ENCODE measurements around the gene SNAI1.
"Not testable (repeated sequence)": the region's sequence is repeated elsewhere in the genome, so short reads cannot be mapped to it uniquely, and the experiment has no call there.

Gene SNAI1

GRCh38 chr20:50009521-50010454 is 27.0 kb downstream of the SNAI1 start:
- TF ChIP-seq, protein P1, sequence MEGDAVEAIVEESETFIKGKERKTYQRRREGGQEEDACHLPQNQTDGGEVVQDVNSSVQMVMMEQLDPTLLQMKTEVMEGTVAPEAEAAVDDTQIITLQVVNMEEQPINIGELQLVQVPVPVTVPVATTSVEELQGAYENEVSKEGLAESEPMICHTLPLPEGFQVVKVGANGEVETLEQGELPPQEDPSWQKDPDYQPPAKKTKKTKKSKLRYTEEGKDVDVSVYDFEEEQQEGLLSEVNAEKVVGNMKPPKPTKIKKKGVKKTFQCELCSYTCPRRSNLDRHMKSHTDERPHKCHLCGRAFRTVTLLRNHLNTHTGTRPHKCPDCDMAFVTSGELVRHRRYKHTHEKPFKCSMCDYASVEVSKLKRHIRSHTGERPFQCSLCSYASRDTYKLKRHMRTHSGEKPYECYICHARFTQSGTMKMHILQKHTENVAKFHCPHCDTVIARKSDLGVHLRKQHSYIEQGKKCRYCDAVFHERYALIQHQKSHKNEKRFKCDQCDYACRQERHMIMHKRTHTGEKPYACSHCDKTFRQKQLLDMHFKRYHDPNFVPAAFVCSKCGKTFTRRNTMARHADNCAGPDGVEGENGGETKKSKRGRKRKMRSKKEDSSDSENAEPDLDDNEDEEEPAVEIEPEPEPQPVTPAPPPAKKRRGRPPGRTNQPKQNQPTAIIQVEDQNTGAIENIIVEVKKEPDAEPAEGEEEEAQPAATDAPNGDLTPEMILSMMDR (conservative IDR thresholded peaks at IDR 0.05; ENCODE audit: low read depth), result no peak
- ChIA-PET POLR2A (ENCODE audit: low non-redundant PET) (no interaction called here), CTCF (interaction anchor here (2.9 kb wide), 1 partner anchor 31 kb away, joined by 11 read pairs; no protein-coding TSS in a partner anchor)
- DNase-seq (ENCODE audit: low spot score), result no peak
- no peak overlapping the region for H3K27ac ChIP-seq

DNA sequence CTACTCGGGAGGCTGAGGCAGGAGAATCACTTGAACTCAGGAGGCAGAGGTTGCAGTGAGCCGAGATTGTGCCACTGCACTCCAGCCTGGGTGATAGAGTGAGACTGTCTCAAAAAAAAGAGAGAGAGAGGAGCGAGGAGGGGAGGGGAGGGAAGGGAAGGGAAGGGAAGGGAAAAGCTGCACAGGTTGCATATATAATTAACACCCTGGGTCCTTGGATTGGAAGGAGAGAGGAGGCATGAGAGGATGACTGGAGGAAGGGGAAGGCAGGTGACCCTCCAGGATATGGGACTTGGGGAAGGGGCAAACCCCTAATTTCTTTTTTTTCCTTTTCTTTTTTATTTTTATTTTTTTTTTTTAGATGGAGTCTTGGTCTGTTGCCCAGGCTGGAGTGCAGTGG is 28.8 kb downstream of the SNAI1 start:
- not testable (repeated sequence) for DNase-seq (ENCODE audit: low spot score); H3K27ac ChIP-seq
- CTCF ChIA-PET, result interaction anchor here (2.9 kb wide), 1 partner anchor 33 kb away, joined by 11 read pairs; no protein-coding TSS in a partner anchor
- POLR2A ChIA-PET (ENCODE audit: low non-redundant PET), result interaction anchor here (0.6 kb wide), 1 partner anchor 75 kb away, joined by 3 read pairs; no protein-coding TSS in a partner anchor

DNA sequence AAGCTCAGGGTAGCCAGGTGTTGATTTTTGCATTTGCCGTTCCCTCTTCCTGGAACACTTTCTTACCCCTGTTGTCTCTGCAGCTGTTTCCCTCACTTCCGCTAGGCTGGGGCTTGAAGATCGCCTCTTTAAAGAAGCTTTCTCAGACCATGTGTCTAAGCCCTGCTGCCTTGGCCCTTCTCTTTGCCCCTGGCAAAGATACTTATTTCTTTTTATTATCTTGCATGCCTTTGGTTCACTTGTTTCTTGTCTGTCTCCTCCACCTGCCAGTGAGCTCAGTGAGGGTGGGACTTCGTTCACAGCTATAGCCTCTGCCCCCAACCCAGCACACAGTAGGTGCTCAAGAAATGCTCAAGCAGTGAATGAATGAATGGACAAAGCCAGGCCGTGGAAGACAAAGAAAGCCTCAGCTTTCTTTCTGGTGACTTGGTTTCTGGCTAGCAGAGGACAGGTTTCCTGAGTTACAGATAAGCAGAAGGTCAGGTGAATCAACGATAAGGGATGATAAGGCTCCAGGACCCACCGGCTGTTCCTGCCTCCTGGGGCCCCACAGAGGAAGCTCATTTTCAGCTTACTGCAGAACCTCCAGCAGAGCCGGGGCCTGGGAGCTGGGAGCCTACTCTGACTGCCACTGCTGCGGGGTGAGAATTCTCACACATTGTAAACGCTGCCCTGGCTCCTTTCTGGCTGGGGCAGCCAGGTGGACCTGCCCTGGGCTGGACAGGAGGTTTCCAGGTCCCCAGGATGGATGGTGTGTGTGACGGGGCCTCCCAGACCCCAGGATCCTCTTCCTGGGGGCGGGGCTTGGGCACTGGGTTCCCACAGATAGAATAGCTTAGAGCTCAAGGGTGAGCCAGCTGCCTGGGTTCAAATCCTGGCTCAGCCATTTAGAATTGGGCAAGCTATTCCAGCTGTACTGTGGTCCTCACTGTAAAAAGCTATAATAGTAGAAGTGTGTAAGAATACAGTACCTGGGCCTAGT is 29.8 kb downstream of the SNAI1 start:
- POLR2A ChIA-PET (ENCODE audit: low non-redundant PET), result no interaction called here
- CTCF ChIA-PET, result interaction anchor here (0.8 to 1.5 kb wide), 4 partner anchors 12 to 59 kb away, joined by 3 to 7 read pairs (median 4); no protein-coding TSS in a partner anchor
- TF ChIP-seq, protein P1 (conservative IDR thresholded peaks at IDR 0.05; ENCODE audit: low read depth), result no peak
- H3K27ac ChIP-seq, result no peak overlapping the region
- no peak for DNase-seq (ENCODE audit: low spot score)

GRCh38 chr20:50013976-50014375 is 31.2 kb downstream of the SNAI1 start:
- ChIA-PET POLR2A (ENCODE audit: low non-redundant PET) (no interaction called here), CTCF (interaction anchor here (0.7 to 1.5 kb wide), 3 partner anchors 13 to 79 kb away, joined by 3 to 7 read pairs (median 3); no protein-coding TSS in a partner anchor)
- TF ChIP-seq, protein P1 (conservative IDR thresholded peaks at IDR 0.05; ENCODE audit: low read depth), result no peak
- no peak for DNase-seq (ENCODE audit: low spot score)
- no peak overlapping the region for H3K27ac ChIP-seq

GRCh38 chr20:50014570-50015562 is 32.1 kb downstream of the SNAI1 start:
- no peak overlapping the region for H3K27ac ChIP-seq
- ChIA-PET POLR2A (ENCODE audit: low non-redundant PET) (no interaction called here), CTCF (interaction anchor here (1.5 kb wide), 1 partner anchor 36 kb away, joined by 6 read pairs; no protein-coding TSS in a partner anchor)
- no peak for DNase-seq (ENCODE audit: low spot score)
- TF ChIP-seq, protein P1 (conservative IDR thresholded peaks at IDR 0.05; ENCODE audit: low read depth), result no peak

DNA sequence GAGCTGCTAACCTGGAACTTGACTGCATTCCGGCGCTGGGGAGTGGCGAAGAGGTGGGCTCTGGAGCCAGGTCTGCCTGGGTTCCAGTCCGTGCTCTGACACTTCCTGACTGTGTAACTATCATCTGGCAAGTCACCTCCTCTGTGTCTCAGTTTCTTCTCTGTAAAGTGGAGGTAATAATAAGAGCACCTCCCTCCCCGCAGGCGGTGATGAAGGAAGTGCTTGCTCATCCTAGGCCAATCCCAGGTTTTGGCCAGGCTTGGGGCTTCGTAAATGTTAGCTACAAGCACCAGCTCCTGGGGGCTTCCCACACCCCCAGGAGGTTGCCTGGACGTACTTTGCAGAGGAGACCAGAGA is 32.8 kb downstream of the SNAI1 start:
- DNase-seq (ENCODE audit: low spot score), result no peak
- CTCF ChIA-PET, result interaction anchor here (1.5 kb wide), 1 partner anchor 36 kb away, joined by 6 read pairs; no protein-coding TSS in a partner anchor
- POLR2A ChIA-PET (ENCODE audit: low non-redundant PET), result no interaction called here
- no peak overlapping the region for H3K27ac ChIP-seq
- TF ChIP-seq, protein P1 (conservative IDR thresholded peaks at IDR 0.05; ENCODE audit: low read depth), result no peak
